Neural cell (in vitro differentiated cells): ENCODE results near the gene PTPRN2. TPM values are rescaled to one million over a fixed set of nuclear protein-coding genes. Genes with fewer than 3 reads are reported as not detected.

Experiments
- H2AFZ ChIP-seq: fragments of 200-600, 300-800 bp; sonication (generic), shearing (Covaris generic); 2 replicates; pipeline ENCODE4 v1.6.0; 2014; ENCODE audit warnings: low read depth, mild to moderate bottlenecking, antibody characterized with exemption, low read length, moderate library complexity
- H3F3A ChIP-seq: fragments of 200-600 bp; shearing (Covaris generic); 2 replicates; pipeline ENCODE4 v1.6.1; 2016; ENCODE audit warnings: mild to moderate bottlenecking, moderate library complexity, mixed read lengths, antibody characterized with exemption, low read length; ENCODE audit not compliant: insufficient read depth, poor library complexity, severe bottlenecking
- H3K27ac ChIP-seq: fragments of 200-600, 300-800 bp; sonication (generic), shearing (Covaris generic); 2 replicates; pipeline ENCODE4 v1.5.1; 2014; ENCODE audit warnings: mild to moderate bottlenecking, low read length, moderate library complexity
- H3K27me3 ChIP-seq: fragments of 300-800, 200-600 bp; sonication (generic), shearing (Covaris generic); 2 replicates; pipeline ENCODE4 v1.6.0; 2014; ENCODE audit warnings: mild to moderate bottlenecking, low read depth, low read length, moderate library complexity; ENCODE audit not compliant: insufficient read depth
- H3K36me3 ChIP-seq: fragments of 300-800, 200-600 bp; sonication (generic), shearing (Covaris generic); 2 replicates; pipeline ENCODE4 v1.5.1; 2014; ENCODE audit warnings: mild to moderate bottlenecking, antibody characterized with exemption, low read length, moderate library complexity; ENCODE audit not compliant: insufficient read depth
- H3K4me2 ChIP-seq: fragments of 300-800, 200-600 bp; sonication (generic), shearing (Covaris generic); 2 replicates; pipeline ENCODE4 v1.6.0; 2014; ENCODE audit warnings: mild to moderate bottlenecking, low read length
- H3K4me3 ChIP-seq: fragments of 300-800, 200-600 bp; sonication (generic), shearing (Covaris generic); 2 replicates; pipeline ENCODE4 v1.5.1; 2014; ENCODE audit warnings: mild to moderate bottlenecking, low read length, moderate library complexity
- H3K79me2 ChIP-seq: fragments of 200-600 bp; shearing (Covaris generic); replicated peaks from 2 replicates; pipeline ENCODE4 v1.6.0; 2014; ENCODE audit warnings: mild to moderate bottlenecking, low read length, moderate library complexity; ENCODE audit not compliant: insufficient read depth
- H3K9ac ChIP-seq: fragments of 300-800, 200-600 bp; sonication (generic), shearing (Covaris generic); 2 replicates; pipeline ENCODE4 v1.6.1; 2016; ENCODE audit warnings: mild to moderate bottlenecking, low read length, mixed read lengths
- H3K9me2 ChIP-seq: fragments of 200-600 bp; shearing (Covaris generic); 2 replicates; pipeline ENCODE4 v1.6.1; 2016; ENCODE audit warnings: mild to moderate bottlenecking, low read length, mixed read lengths; ENCODE audit not compliant: insufficient read depth
- H3K9me3 ChIP-seq: fragments of 200-600, 300-800 bp; sonication (generic), shearing (Covaris generic); 2 replicates; pipeline ENCODE4 v1.6.1; 2016; ENCODE audit warnings: mild to moderate bottlenecking, mixed run types, low read length, moderate library complexity, mixed read lengths
- H4K20me1 ChIP-seq: fragments of 200-600 bp; shearing (Covaris generic); 2 replicates; pipeline ENCODE4 v1.6.1; 2016; ENCODE audit warnings: mild to moderate bottlenecking, mixed run types; ENCODE audit not compliant: insufficient read depth
- CTCF ChIP-seq: fragments of 450-650 bp; IDR thresholded peaks from 2 replicates; pipeline ENCODE4 v1.5.1; 2014; ENCODE audit warnings: antibody characterized with exemption, mild to moderate bottlenecking, moderate library complexity; ENCODE audit not compliant: poor library complexity, severe bottlenecking
- EP300 ChIP-seq: fragments of 450-650 bp; conservative IDR thresholded peaks from 2 replicates; pipeline ENCODE4 v1.6.1; 2014; ENCODE audit warnings: antibody characterized with exemption, mild to moderate bottlenecking, moderate library complexity; ENCODE audit not compliant: poor library complexity, severe bottlenecking
- EZH2 ChIP-seq: fragments of 200-600, 300-800 bp; shearing (Covaris generic), sonication (generic); IDR thresholded peaks from 2 replicates; pipeline ENCODE4 v1.6.1; 2014; ENCODE audit warnings: antibody characterized with exemption, low read length, borderline replicate concordance, mild to moderate bottlenecking; ENCODE audit not compliant: insufficient read depth, poor library complexity, severe bottlenecking
- MXI1 ChIP-seq: fragments of 450-650 bp; conservative IDR thresholded peaks from 2 replicates; pipeline ENCODE4 v1.6.1; 2014; ENCODE audit warnings: antibody characterized with exemption, mild to moderate bottlenecking; ENCODE audit not compliant: poor library complexity, severe bottlenecking
- RAD21 ChIP-seq: fragments of 450-650 bp; conservative IDR thresholded peaks from 2 replicates; pipeline ENCODE4 v1.6.1; 2014; ENCODE audit warnings: antibody characterized with exemption, mild to moderate bottlenecking, moderate library complexity
- SMC3 ChIP-seq: fragments of 450-650 bp; conservative IDR thresholded peaks from 2 replicates; pipeline ENCODE4 v1.6.1; 2014; ENCODE audit warnings: antibody characterized with exemption, mild to moderate bottlenecking, moderate library complexity; ENCODE audit not compliant: poor library complexity
- TAF1 ChIP-seq: IDR thresholded peaks from 2 replicates; pipeline ENCODE4 v1.6.1; 2012; ENCODE audit warnings: low read depth
- polyA plus RNA-seq: library from polyadenylated mRNA; depleted of rRNA; stranded (reverse); fragments of >200 nt; gene quantifications from 2 replicates; pipeline ENCODE4 v1.2.3, GENCODE V29; 2014
- TF ChIP-seq, protein P1 (sequence below): IDR thresholded peaks from 2 replicates; pipeline ENCODE4 v1.6.1; 2012; ENCODE audit warnings: borderline replicate concordance

Gene PTPRN2
- polyA plus RNA-seq, 1 donor from 2014 or later, result 31.0 TPM

- no peaks in the 10 kb centered on the region for H3K9me2 ChIP-seq
- H3K4me2 ChIP-seq, result no peak overlapping the region
- H3K79me2 ChIP-seq, result no peaks in the 10 kb centered on the region
- no peak overlapping the region for H2AFZ ChIP-seq
- no peak overlapping the region for H3K27ac ChIP-seq
- no peak overlapping the region for H3K4me3 ChIP-seq
- H3K36me3 ChIP-seq, result no peaks in the 10 kb centered on the region
- no peaks in the 10 kb centered on the region for H3K27me3 ChIP-seq
- TF ChIP-seq MXI1 (no peak), SMC3 (no peak), RAD21 (no peak)
- H3K9me3 ChIP-seq, result peaks cover 8% of the 10 kb centered on the region
- no peaks in the 10 kb centered on the region for H3F3A ChIP-seq
- no peak overlapping the region for H3K9ac ChIP-seq
- no peaks in the 10 kb centered on the region for H4K20me1 ChIP-seq
These were observed 715.9 kb downstream of the PTPRN2 start for GRCh38 chr7:157871681-157872080.

DNA sequence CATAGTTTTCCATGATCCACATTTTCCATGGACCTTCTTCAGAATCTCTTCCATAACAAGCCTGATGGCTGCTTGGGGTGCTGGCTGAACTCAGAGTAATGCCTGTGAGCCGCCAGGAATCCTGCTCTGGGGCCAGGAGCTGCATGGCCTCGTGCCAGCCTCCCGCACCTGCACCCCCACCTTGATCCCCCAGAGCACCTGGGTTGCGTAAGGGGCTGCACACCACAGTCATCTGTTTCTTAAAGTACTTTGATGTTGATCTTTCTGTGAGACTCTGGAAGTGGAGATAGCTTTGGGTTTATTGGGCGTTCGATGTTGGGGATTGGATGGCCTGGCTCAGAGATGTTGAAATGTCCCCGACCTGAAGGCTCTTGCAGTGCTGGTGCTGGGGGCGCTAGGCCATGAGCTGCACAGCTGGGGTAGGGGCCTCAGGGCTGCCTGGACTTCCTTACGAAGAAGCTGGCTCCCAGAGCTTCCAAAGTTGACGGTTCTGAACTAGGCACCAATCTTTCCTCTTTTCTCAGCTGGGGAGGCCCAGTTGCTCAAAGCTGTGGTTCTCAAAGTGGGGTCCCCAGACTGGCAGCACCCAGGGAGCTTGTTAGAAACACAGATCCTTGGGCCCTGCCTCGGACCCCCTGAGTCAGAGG lies 716.9 kb downstream of the PTPRN2 start:
- Histone ChIP-seq H3K4me3 (no peak overlapping the region), H3K9ac (no peak overlapping the region), H3F3A (no peaks in the 10 kb centered on the region)

More for the DNA sequence above, 716.9 kb downstream of the PTPRN2 start:
- H2AFZ ChIP-seq, result no peak overlapping the region
- H3K27ac ChIP-seq, result no peak overlapping the region
- no peaks in the 10 kb centered on the region for H4K20me1 ChIP-seq
- H3K36me3 ChIP-seq, result no peaks in the 10 kb centered on the region
- no peaks in the 10 kb centered on the region for H3K27me3 ChIP-seq
- TF ChIP-seq, protein P1, sequence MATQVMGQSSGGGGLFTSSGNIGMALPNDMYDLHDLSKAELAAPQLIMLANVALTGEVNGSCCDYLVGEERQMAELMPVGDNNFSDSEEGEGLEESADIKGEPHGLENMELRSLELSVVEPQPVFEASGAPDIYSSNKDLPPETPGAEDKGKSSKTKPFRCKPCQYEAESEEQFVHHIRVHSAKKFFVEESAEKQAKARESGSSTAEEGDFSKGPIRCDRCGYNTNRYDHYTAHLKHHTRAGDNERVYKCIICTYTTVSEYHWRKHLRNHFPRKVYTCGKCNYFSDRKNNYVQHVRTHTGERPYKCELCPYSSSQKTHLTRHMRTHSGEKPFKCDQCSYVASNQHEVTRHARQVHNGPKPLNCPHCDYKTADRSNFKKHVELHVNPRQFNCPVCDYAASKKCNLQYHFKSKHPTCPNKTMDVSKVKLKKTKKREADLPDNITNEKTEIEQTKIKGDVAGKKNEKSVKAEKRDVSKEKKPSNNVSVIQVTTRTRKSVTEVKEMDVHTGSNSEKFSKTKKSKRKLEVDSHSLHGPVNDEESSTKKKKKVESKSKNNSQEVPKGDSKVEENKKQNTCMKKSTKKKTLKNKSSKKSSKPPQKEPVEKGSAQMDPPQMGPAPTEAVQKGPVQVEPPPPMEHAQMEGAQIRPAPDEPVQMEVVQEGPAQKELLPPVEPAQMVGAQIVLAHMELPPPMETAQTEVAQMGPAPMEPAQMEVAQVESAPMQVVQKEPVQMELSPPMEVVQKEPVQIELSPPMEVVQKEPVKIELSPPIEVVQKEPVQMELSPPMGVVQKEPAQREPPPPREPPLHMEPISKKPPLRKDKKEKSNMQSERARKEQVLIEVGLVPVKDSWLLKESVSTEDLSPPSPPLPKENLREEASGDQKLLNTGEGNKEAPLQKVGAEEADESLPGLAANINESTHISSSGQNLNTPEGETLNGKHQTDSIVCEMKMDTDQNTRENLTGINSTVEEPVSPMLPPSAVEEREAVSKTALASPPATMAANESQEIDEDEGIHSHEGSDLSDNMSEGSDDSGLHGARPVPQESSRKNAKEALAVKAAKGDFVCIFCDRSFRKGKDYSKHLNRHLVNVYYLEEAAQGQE, result no peak
- TF ChIP-seq SMC3 (no peak), RAD21 (no peak), EP300 (no peak), TAF1 (no peak), EZH2 (no peak), CTCF (no peak), MXI1 (no peak)
- H3K9me3 ChIP-seq, result peaks cover 8% of the 10 kb centered on the region
- H3K4me2 ChIP-seq, result no peak overlapping the region
- H3K9me2 ChIP-seq, result no peaks in the 10 kb centered on the region
- H3K79me2 ChIP-seq, result no peaks in the 10 kb centered on the region
